GM18520 (cell line): ENCODE results near the gene SLC2A13.
"Not testable (repeated sequence)": the region's sequence is repeated elsewhere in the genome, so short reads cannot be mapped to it uniquely, and the experiment has no call there.

Source experiments
- ATAC-seq: cut with Tn5 transposase; IDR thresholded peaks from one replicate; pipeline ENCODE4 v1.9.1; 2021; ENCODE audit not compliant: unreplicated experiment

The SLC2A13 gene

DNA sequence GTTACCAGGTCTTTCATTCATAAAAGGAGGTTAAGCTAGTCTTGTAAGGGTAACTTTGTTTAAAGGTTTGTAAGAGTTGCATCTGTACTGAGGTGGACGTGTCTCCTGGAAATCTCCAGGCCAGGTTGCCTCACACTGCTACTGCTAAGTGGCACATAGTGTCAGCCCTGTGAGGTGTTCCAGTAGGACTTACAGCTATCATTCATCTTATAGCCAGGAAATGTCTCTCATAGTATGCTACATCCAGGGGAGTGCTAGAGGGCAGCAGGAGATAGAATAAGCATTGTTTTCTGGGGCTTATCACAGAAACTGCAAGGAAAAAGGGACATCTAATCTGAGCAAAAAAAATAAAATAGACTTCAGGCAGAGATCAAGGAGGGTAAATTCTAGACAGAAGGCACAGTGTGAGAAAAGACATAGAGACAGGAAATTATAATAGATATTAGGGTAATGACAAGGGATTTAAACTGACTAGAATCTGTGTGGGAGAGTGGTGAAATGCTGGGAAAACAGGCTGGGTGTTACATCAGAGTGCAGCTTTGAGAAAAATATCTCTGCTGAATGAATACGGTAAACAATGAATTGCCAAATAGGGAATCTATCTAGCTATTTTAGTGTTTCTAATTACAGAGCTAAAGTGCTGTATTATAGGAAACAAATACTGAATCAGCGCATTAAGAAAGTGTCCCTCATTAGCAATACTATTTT is 281.2 kb downstream of the SLC2A13 start:
- no peak for ATAC-seq

DNA sequence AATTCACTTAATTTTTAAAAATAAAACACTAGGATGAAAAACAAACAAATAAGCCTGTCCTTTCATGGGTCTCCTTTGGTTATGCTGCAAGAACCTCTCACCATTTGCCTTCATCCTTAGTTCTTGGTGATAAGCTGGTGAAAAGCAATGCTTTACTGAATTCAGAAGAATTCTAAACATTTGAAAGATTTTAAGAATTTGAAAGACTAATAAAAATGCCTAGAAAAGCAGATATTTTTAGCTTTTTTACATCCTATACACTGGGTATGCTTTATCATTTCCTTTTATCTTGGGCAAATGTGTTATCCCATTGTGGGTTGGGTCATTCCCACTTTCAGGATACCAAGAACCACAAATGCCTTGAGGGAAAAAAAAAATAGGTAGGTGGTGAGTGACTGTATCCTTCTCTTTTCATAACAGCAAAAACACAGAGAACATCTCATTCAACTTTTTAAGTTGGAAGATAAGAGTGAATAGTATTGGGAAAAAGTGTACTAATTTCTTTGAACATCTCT is 289.2 kb downstream of the SLC2A13 start:
- no peak for ATAC-seq

DNA sequence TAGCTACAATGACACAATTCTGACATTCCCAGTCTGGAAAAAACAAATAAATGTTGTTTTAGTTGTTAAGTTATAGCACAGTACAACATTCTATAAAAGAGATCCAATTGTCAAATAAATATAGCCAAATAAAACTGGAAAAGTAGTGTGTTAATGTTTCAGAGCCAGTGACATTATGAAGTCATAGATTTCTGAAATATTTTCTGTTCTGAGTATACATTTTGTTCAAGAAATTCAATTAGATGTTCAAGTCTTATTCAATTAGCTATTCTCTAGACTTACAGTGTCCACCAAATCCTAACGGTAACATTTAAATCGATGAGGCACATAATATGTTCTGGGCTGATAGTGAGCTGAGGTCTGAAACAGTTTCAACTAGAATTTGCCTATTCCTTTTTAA is 290.1 kb downstream of the SLC2A13 start:
- ATAC-seq, result no peak

DNA sequence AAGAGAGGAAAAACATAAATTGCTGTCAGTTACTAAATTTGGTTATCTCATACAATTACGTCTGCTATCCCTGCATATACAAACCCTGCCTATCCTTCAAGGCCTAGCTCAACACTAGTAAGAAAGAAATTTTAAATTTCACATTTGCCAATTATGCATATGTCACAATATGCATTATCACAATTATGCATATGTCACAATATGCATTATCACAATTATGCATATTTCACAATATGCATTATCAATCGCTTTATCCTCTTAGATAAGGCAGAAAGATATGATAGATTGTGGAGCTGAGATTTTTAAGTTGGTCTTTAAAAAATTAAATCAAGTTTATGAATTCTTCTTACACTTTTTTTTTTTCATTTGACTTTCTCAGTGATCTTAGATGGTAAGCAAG is 291.3 kb downstream of the SLC2A13 start:
- ATAC-seq, result no peak

DNA sequence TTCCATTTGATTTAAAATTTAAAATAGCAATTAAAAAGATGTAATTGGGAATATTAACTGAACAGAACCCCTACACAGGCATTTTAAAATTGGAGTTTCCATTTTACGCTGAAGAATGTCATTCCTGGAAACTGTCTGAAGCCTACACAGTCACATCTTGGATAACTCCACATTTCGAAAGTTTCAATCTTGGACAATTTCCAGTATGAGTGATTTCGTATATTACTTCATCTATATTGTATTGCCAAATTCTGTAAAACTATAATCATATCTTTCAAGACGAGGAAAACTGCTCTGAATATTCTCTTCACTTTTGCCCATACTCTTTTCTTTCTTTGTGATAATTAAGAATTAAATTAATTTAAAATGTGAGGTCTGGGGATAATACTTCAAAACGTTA is 292.1 kb downstream of the SLC2A13 start:
- no peak for ATAC-seq

DNA sequence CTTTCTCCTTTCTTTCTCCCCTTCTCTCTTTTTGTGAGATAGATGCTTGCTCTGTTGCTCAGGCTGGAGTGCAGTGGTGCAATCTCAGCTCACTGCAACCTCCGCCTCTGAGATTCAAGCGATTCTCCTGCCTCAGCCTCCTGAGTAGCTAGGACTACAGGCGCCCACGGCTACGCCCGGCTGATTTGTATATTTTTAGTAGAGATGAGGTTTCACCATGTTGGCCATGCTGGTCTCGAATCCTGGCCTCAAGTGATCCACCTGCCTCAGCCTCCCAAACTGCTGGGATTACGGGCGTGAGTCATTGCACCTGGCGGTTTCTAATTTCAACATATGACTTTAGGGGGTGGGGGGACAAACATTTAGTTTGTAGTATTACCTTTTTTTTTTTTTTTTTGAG is 293.4 kb downstream of the SLC2A13 start:
- ATAC-seq, result not testable (repeated sequence)

DNA sequence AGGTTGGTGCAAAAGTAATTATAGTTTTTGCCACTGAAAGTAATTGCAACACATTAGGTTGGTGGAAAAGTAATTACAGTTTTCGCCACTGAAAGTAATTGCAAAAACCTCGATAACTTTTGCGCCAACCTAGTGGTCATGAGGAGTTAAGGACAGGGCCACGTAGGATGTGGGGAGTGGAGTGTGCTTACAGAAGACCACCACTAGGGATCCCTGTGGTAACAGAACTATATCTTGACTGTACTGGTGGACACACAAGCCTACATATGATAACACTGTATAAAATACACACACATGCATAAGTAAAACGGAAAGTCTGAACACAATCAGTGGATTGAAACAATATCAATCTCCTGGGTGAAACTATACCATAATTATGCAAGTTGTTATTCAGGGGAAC is 298.8 kb downstream of the SLC2A13 start:
- ATAC-seq, result no peak

DNA sequence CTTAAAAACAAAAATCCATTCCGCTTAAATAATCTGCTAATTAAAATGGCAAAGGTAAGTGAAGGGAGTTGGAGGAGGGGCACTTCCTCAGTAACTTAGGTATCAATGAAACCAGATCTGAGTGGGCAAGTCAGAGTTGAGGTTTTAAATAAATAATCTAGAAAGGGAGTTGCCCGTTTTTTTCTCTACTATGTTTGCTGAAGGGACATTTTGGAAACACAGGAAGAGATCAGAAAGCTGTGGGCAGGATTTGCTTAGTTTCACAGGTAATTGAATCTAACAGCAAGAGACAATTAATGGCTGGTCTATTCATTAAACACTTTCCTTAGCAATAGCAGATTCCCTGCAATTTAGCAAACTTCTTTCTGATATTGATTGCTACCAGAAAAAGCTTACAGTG is 300.2 kb downstream of the SLC2A13 start:
- no peak for ATAC-seq

DNA sequence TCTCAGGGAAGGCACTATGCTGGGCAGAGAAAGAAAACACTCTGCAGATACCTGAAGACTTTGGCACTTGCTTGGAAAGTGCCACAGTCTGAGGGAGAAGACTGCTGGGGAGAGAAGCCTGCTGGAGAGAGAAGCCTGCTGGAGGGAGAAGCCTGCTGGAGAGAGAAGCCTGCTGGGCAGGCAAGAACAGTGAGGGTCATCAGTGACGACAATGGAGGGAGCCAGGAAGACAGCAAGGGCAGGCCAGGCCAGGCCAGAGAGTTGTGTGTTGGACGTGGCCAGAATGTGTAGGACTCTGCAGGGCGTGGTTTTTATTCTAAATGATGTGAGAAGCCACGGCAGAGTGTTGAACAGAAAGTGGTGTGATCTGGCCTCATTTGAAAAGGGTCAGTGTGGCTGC is 301.0 kb downstream of the SLC2A13 start:
- no peak for ATAC-seq

DNA sequence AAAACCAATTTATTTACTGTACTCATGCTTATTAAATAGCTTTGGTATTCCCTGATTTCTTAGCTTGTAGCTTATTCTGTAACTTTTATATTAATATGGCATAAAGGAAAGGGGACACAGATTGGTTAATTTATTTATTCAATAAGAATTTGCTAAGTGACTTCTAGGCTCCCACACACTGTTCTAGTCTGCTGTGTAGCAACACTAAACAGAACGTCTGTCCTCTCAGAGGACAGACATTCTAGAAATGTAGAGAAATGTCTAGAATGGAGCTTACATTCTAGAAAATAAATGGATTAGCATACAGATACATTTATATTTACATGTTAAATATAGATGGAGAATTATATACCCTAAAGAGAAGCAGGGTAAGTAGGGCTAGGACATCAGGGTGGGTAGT is 301.4 kb downstream of the SLC2A13 start:
- ATAC-seq, result no peak

DNA sequence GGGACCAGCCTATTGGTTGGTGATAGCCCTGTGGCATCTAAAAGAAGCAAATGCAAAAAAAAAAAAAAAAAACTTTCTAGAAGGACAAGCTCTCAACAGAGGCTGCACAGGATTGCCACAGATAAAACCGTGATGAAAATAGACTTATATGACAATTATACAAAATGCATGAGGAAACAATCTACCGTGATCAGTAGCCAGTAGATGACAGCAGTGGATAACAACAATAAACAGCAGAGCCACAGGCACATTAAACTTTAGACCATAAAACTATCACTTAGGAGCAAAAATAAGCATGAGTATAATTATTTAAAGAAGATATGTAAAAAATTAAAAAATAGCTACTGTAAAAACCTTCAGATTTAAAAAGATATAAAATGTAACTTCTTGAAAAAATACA is 302.7 kb downstream of the SLC2A13 start:
- ATAC-seq, result no peak

DNA sequence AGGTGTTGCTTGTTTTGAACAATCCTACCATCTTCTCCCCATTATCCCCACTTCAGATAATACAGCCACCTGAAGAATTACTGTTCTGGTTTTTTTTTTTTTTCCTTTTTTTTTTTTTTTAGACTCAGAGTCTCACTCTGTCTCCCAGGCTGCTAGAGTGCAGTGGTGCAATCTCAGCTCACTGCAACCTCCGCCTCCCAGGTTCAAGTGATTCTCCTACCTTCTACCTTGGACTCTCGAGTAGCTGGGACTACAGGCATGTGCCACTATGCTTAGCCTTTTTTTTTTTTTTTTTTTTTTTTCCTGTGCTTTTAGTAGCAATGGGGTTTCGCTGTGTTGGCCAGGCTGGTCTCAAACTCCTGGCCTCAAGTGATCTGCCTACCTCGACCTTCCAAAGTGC is 306.9 kb downstream of the SLC2A13 start:
- ATAC-seq, result no peak

DNA sequence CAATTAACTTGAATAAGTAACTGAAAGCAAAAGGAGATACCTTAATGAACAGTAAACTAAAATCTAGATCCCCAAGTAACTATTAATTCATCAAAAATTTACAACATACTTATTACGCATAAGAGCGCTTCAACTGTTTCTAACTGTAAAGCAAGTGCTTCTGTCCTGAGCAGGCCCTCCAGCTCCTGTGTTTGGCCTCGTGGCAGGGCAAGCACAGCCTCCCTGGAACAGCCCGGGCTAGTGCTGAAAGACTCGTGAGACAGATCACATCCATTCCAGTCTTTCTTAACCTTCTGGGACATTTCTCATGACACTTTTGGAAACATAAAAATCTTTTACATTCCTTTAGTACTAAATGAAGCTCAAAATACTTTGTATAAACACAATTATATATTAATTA is 307.5 kb downstream of the SLC2A13 start:
- ATAC-seq, result no peak

DNA sequence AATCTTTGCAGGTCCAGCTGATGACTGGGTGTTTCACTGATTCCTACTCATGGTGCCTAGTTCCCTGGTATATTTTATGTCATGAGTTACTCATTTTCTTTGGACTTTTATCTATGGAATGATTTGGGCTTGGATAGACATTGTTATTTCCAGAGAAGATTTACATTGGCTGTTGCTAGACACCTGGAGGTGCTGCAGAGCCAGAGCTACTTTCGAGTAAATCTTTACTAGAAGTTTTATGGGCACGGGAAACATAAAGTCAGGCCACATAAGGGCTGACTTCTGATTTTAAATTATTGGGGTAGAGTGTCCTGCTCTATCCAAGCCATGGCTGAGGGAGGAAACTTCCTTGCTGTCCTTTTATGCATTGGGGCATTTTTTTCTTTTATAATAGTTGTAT is 310.4 kb downstream of the SLC2A13 start:
- ATAC-seq, result no peak

DNA sequence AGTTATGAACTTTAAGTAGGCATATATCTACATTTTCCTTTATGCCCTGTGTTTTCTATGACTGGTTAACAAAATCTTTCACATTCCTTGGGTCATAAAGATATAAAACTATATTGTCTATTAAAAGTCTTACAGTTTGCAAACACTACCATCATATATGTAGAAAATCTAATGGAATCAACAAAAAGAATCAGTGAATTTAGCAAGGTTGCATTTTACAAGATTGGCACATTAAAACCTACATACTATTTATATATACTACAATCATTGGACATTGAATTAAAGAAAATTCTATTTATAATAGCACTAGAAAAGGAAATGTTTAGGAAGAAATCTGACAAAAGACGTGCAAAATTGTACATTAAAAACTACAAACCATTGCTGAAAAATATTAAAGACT is 312.9 kb downstream of the SLC2A13 start:
- ATAC-seq, result no peak

DNA sequence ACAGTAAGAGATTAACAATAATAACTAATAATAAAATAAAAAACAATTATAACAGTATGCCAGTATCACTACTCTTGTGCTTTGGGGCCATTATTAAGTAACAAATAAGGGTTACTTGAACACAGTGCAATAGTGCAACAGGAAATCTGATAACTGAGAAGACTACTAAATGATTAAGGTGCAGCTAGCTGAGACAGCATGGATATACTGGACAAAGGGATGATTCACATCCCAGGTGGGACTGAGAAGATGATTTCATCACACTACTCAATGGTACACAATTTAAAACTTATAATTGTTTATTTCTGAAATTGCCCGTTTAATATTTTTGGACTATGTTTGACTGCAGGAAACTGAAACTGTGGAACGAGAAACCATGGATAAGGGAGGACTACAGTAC is 317.6 kb downstream of the SLC2A13 start:
- ATAC-seq, result no peak

DNA sequence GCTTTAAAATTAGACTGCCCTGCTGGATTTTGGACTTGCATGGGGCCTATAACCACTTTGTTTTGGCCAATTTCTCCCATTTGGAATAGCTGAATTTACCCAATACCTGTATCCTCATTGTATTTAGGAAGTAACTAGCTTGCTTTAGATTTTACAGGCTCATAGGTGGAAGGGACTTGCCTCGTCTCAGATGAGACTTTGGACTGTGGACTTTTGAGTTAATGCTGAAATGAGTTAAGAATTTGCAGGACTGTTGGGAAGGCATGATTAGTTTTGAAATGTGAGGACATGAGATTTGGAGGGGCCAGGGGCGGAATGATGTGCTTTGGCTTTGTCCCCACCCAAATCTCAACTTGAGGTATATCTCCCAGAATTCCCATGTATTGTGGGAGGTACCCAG is 320.1 kb downstream of the SLC2A13 start:
- not testable (repeated sequence) for ATAC-seq

DNA sequence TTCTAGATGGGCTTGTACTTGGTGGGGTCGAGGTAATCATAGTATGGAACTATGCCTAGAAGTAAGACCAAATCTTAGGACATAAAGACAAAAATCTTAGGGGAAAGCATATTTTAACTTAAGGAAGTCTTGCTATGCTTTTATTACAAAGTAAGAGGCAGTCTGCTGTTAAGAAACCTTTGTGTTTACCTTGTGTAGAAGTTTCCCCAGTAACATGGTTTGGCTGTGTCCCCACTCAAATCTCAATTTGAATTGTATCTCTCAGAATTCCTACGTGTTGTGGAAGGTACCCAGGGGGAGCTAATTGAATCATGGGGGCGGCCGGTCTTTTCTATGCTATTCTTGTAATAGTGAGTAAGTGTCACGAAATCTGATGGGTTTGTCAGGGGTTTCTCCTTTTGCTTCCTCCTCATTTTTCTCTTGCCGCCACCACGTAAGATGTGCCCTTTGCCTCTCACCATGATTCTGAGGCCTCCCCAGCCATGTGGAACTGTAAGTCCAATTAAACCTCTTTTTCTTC is 323.8 kb downstream of the SLC2A13 start:
- no peak for ATAC-seq

DNA sequence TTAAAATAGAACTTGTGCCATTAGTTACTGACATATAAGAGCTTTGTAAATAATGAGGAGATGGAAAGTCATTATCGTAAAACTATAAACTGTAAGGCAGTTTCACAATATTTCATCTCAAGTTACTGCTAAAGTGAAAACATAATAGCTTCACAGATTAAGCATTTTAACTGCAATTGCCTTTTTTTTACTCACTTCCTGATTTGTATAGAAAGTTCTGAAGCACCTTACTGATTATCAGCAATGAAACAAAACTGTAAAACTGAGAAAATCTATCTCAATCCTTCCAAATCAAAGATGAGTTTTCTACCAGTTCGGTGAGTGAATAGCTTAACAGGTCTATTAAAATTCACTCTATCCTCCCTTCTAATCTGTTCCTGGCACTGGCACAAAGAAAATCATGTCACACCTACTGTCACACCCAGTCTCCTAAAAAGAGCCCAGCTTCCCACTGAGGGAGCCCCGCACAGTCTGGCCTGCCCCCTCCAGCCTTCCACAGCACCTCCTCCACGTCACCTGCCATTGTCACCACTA is 324.9 kb downstream of the SLC2A13 start:
- no peak for ATAC-seq

DNA sequence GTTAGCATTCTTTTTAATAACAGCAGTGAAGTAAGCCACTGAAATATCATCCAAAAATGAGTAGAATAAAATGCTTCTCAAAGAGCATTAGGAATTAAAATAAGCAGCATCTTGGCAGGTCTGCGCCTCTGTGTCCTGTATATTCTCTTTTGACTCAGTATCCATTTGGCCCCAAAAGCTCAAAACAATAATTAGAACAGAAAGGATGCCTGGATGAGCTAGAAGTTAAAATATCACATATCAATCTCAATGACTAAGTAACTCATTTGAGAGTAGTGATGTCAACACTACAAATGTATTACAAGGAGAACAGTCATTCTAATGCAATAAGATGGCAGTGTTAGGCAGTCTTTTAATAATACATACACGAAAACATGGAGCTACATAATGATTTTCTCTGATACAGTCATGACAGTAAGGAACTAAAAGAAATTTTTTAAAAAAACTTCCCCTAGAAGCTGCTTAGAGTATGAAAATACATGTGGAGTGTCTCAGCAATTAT is 325.4 kb downstream of the SLC2A13 start:
- no peak for ATAC-seq

DNA sequence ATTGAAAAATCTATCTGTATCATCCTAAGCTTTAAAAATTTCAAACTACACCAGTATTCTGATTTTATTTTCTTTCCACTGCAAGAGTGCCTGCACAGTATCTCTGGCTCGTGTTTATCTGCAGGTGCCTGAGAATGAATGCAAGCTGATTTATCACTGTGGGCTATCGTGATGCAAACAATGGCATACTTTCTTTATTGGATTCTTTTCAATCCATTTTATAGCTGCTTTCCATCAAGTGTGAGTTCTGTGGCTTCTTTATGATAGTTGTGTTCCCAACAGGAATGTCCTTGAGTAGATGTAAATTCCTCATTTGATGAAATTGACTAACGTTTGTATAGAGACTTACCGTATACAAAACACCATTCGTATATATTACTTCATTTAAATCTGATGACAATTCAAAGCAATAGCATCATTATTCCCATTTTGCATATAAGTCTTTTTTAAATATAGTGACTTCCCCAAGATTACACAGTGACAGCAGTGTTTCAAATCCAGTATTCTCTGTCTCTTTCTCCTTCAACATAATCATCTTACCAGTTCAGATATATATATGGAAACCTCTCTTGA is 326.0 kb downstream of the SLC2A13 start:
- no peak for ATAC-seq

DNA sequence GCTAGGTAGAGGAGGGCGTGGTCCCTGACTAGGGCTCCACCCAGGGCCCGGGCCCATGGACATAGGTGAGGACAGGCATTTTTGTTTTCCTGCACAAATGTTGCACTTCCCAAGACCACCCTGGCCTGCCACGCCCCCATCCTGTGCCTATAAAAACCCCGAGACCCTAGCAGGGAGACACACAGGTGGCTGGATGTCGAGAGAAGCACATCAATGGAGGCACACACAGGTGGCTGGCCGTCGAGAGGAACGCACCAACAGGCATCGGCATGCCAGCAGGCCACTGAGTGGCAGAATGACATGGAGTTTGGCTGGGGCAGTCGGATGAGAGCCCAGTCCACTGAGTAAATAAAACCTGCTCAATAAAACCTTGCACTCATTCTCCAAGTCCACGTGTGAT is 328.4 kb downstream of the SLC2A13 start:
- no peak for ATAC-seq
